Stomach smooth muscle (tissue), 2 donors: ENCODE results near the gene HEG1.

Experiments
- H3K27ac ChIP-seq: one replicate; pipeline ENCODE4 v1.7.0; 2013; ENCODE audit warnings: mild to moderate bottlenecking, low read length, inconsistent platforms
- H3K27me3 ChIP-seq, 2 donors: one replicate each; pipeline ENCODE4 v1.7.0; 2013; ENCODE audit warnings: low read length in 2 of 2; ENCODE audit not compliant: insufficient read depth in 2 of 2, control insufficient read depth in 1 of 2
- H3K36me3 ChIP-seq, 2 donors: one replicate each; pipeline ENCODE4 v1.7.0; 2013; ENCODE audit warnings: low read length in 2 of 2; ENCODE audit not compliant: control insufficient read depth in 2 of 2, insufficient read depth in 2 of 2
- H3K4me1 ChIP-seq: one replicate; pipeline ENCODE4 v1.7.0; 2013; ENCODE audit warnings: low read length; ENCODE audit not compliant: control insufficient read depth, insufficient read depth
- H3K4me3 ChIP-seq, 2 donors: one replicate each; pipeline ENCODE4 v1.7.0; 2013; ENCODE audit warnings: low read length in 2 of 2
- H3K9ac ChIP-seq, 2 donors: one replicate each; pipeline ENCODE4 v1.7.0; 2013; ENCODE audit warnings: low read length in 2 of 2, mild to moderate bottlenecking in 1 of 2
- H3K9me3 ChIP-seq, 2 donors: one replicate each; pipeline ENCODE4 v1.7.0; 2013; ENCODE audit warnings: low read length in 2 of 2; ENCODE audit not compliant: control insufficient read depth in 2 of 2
- donor health status: healthy.
- donor health status: Pancreatic carcinoma.

Gene HEG1

GRCh38 chr3:124984754-124985153, 71.0 kb downstream of the HEG1 start:
- Histone ChIP-seq H3K9me3 (no peaks in the 10 kb centered on the region), H3K27me3 (no peaks in the 10 kb centered on the region), H3K4me1 (peaks cover 6% of the 10 kb centered on the region), H3K4me3 (no peak overlapping the region), H3K9ac (no peak overlapping the region), H3K27ac (no peak overlapping the region), H3K36me3 (peaks cover 10 to 11% of the 10 kb centered on the region in 2 donors)

- Histone ChIP-seq H3K27me3 (no peaks in the 10 kb centered on the region), H3K9me3 (no peaks in the 10 kb centered on the region), H3K4me1 (peaks cover 6% of the 10 kb centered on the region), H3K27ac (no peak overlapping the region), H3K9ac (no peak overlapping the region), H3K4me3 (no peak overlapping the region), H3K36me3 (peaks cover 5 to 6% of the 10 kb centered on the region in 2 donors)
Observed at GRCh38 chr3:124982855-124983254, 72.9 kb downstream of the HEG1 start.

- no peak overlapping the region for H3K9ac ChIP-seq
- H3K4me1 ChIP-seq = peaks cover 6% of the 10 kb centered on the region
- no peaks in the 10 kb centered on the region for H3K27me3 ChIP-seq
- H3K4me3 ChIP-seq = no peak overlapping the region
- H3K27ac ChIP-seq = no peak overlapping the region
- peaks cover 8 to 10% of the 10 kb centered on the region in 2 donors for H3K36me3 ChIP-seq
- no peaks in the 10 kb centered on the region for H3K9me3 ChIP-seq
Observed at GRCh38 chr3:124981472-124981871, 74.3 kb downstream of the HEG1 start.

GRCh38 chr3:124978627-124979026, 77.2 kb downstream of the HEG1 start:
- no peak overlapping the region for H3K9ac ChIP-seq
- no peaks in the 10 kb centered on the region for H3K4me1 ChIP-seq

GRCh38 chr3:124976383-124976782, 79.4 kb downstream of the HEG1 start:
- no peaks in the 10 kb centered on the region for H3K9me3 ChIP-seq

More at GRCh38 chr3:124978627-124979026, 77.2 kb downstream of the HEG1 start:
- Histone ChIP-seq H3K27ac (no peak overlapping the region), H3K36me3 (peaks cover 20 to 21% of the 10 kb centered on the region in 2 donors), H3K9me3 (no peaks in the 10 kb centered on the region), H3K27me3 (no peaks in the 10 kb centered on the region), H3K4me3 (no peak overlapping the region)

GRCh38 chr3:124974691-124975090, 81.1 kb downstream of the HEG1 start:
- Histone ChIP-seq H3K4me3 (no peak overlapping the region), H3K9me3 (no peaks in the 10 kb centered on the region), H3K27ac (no peak overlapping the region), H3K36me3 (peaks cover 29 to 47% of the 10 kb centered on the region in 2 donors), H3K9ac (no peak overlapping the region), H3K4me1 (no peaks in the 10 kb centered on the region), H3K27me3 (no peaks in the 10 kb centered on the region)

More at GRCh38 chr3:124976383-124976782, 79.4 kb downstream of the HEG1 start:
- Histone ChIP-seq H3K27me3 (no peaks in the 10 kb centered on the region), H3K27ac (no peak overlapping the region), H3K36me3 (peaks cover 22 to 34% of the 10 kb centered on the region in 2 donors), H3K4me1 (no peaks in the 10 kb centered on the region), H3K9ac (no peak overlapping the region), H3K4me3 (no peak overlapping the region)

- H3K27ac ChIP-seq = no peak overlapping the region
Observed at GRCh38 chr3:124973290-124973689, 82.5 kb downstream of the HEG1 start.

GRCh38 chr3:124972457-124972856, 83.3 kb downstream of the HEG1 start:
- Histone ChIP-seq H3K9me3 (no peaks in the 10 kb centered on the region), H3K9ac (no peak overlapping the region), H3K36me3 (peaks cover 36 to 54% of the 10 kb centered on the region in 2 donors), H3K27ac (no peak overlapping the region), H3K4me3 (no peak overlapping the region), H3K4me1 (no peaks in the 10 kb centered on the region), H3K27me3 (no peaks in the 10 kb centered on the region)

More at GRCh38 chr3:124973290-124973689, 82.5 kb downstream of the HEG1 start:
- Histone ChIP-seq H3K9ac (no peak overlapping the region), H3K36me3 (peaks cover 38 to 52% of the 10 kb centered on the region in 2 donors), H3K9me3 (no peaks in the 10 kb centered on the region), H3K4me1 (no peaks in the 10 kb centered on the region), H3K27me3 (no peaks in the 10 kb centered on the region), H3K4me3 (no peak overlapping the region)

GRCh38 chr3:124969963-124970722, 85.7 kb downstream of the HEG1 start:
- Histone ChIP-seq H3K27ac (no peak overlapping the region), H3K9me3 (no peaks in the 10 kb centered on the region), H3K27me3 (no peaks in the 10 kb centered on the region), H3K9ac (no peak overlapping the region), H3K36me3 (peaks cover 30 to 43% of the 10 kb centered on the region in 2 donors), H3K4me3 (no peak overlapping the region), H3K4me1 (no peaks in the 10 kb centered on the region)

- Histone ChIP-seq H3K27ac (no peak overlapping the region), H3K9ac (no peak overlapping the region), H3K27me3 (no peaks in the 10 kb centered on the region), H3K36me3 (peaks cover 22 to 36% of the 10 kb centered on the region in 2 donors), H3K9me3 (no peaks in the 10 kb centered on the region), H3K4me3 (no peak overlapping the region), H3K4me1 (no peaks in the 10 kb centered on the region)
Observed at GRCh38 chr3:124969190-124969589, 86.6 kb downstream of the HEG1 start.

GRCh38 chr3:124967964-124968363, 87.8 kb downstream of the HEG1 start:
- H3K36me3 ChIP-seq = peaks cover 19 to 30% of the 10 kb centered on the region in 2 donors
- no peak overlapping the region for H3K4me3 ChIP-seq
- no peak overlapping the region for H3K9ac ChIP-seq
- no peak overlapping the region for H3K27ac ChIP-seq
- no peaks in the 10 kb centered on the region for H3K27me3 ChIP-seq
- no peaks in the 10 kb centered on the region for H3K4me1 ChIP-seq
- H3K9me3 ChIP-seq = no peaks in the 10 kb centered on the region
